ENCODE data around the gene WNK4.

The WNK4 gene

DNA sequence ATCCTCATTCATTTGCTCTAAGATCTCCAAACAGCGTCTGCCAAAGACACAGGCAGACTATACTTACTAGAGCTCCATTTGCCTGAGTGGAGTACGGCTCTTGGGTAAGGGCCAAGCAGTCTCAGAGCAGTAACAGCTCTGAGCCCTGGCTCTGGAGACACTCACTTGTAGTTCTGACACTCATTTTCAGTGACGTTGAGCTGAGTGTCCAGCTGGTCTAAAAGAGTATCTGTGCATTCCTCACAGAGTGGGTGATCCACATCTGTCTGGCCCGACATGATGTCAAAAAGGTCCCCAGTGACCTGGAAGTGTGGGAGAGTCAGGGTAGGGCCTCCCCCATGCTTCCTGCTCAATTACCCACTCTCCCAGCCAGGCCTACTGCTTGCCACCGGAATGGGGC is 38.0 kb downstream of the WNK4 start:
- Histone ChIP-seq H3K27me3 (ENCODE audit: insufficient read depth, low read depth) (no peaks in the 10 kb centered on the region), H3K4me1 (ENCODE audit: low read depth, poor library complexity, severe bottlenecking) (peaks cover 30% of the 10 kb centered on the region), H3K36me3 (ENCODE audit: insufficient read depth) (peaks cover 8% of the 10 kb centered on the region; the same call in 1 of the 2 replicates), H3K4me2 (no peak overlapping the region), H3K9ac (no peak overlapping the region), H3K79me2 (ENCODE audit: insufficient read depth, low read depth) (peaks cover 21% of the 10 kb centered on the region), H3K4me3 (IDR thresholded peaks at IDR 0.05; ENCODE audit: insufficient read depth, low read depth, low read length) (no peak overlapping the region), H3K27ac (no peak overlapping the region), H2AFZ (ENCODE audit: low read depth) (no peak overlapping the region), H4K20me1 (ENCODE audit: insufficient read depth) (no peaks in the 10 kb centered on the region)
- TF ChIP-seq, protein P1, sequence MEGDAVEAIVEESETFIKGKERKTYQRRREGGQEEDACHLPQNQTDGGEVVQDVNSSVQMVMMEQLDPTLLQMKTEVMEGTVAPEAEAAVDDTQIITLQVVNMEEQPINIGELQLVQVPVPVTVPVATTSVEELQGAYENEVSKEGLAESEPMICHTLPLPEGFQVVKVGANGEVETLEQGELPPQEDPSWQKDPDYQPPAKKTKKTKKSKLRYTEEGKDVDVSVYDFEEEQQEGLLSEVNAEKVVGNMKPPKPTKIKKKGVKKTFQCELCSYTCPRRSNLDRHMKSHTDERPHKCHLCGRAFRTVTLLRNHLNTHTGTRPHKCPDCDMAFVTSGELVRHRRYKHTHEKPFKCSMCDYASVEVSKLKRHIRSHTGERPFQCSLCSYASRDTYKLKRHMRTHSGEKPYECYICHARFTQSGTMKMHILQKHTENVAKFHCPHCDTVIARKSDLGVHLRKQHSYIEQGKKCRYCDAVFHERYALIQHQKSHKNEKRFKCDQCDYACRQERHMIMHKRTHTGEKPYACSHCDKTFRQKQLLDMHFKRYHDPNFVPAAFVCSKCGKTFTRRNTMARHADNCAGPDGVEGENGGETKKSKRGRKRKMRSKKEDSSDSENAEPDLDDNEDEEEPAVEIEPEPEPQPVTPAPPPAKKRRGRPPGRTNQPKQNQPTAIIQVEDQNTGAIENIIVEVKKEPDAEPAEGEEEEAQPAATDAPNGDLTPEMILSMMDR (conservative IDR thresholded peaks at IDR 0.05; ENCODE audit: low read depth, low read length) = no peak

DNA sequence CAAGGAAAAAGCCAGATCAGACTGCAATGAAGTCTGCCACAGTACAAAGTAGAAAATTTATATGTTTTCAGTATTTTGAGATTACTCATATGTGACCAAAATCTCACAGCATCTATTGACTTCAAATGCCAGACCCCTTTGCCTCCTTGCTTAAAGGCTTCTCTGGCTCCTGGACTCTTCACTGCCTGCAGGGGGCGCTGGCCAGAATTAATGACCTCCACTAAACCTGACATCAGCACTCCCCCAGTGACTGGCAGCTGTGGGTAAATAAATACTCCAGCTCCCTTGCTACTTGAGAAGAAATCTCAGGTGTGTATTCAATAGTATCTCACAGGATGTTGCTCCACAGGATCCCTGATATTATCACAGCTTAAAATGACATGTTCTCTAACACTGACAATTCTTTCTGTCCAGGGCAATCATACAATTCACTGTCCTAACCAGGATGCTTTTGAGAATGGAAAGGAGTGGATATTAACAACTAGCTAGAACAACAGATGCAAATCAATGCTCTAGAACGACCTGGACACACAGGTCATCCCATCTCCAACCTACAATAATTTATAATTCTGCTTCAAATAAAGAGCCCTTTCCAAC is 39.6 kb downstream of the WNK4 start:
- H2AFZ ChIP-seq (ENCODE audit: low read depth) = no peak overlapping the region
- H3K4me1 ChIP-seq (ENCODE audit: low read depth, poor library complexity, severe bottlenecking) = peaks cover 37% of the 10 kb centered on the region
- no peak overlapping the region for H3K27ac ChIP-seq
- peaks cover 8% of the 10 kb centered on the region; the same call in 1 of the 2 replicates for H3K36me3 ChIP-seq (ENCODE audit: insufficient read depth)
- no peaks in the 10 kb centered on the region for H4K20me1 ChIP-seq (ENCODE audit: insufficient read depth)
- H3K4me3 ChIP-seq (IDR thresholded peaks at IDR 0.05; ENCODE audit: insufficient read depth, low read depth, low read length) = no peak overlapping the region
- H3K4me2 ChIP-seq = no peak overlapping the region
- no peak overlapping the region for H3K9ac ChIP-seq
- H3K27me3 ChIP-seq (ENCODE audit: insufficient read depth, low read depth) = no peaks in the 10 kb centered on the region
- TF ChIP-seq, protein P1 (conservative IDR thresholded peaks at IDR 0.05; ENCODE audit: low read depth, low read length) = peak; percentile 97
- peaks cover 26% of the 10 kb centered on the region for H3K79me2 ChIP-seq (ENCODE audit: insufficient read depth, low read depth)

DNA sequence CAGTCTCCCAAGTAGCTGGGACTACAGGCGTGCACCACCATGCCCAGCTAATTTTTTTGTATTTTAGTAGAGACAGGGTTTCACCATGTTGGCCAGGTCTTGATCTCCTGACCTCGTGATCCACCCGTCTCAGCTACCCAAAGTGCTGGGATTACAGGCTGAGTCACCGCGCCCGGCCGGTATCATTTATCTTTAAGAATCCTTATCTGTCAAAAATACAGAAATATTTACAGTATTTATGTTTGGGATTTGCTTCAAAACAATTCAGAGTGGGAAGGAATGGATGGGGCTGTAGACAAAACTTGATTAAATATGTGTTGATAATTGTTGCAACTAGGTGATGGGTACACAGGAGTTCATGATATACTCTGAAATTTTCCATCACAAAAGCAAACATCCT is 40.8 kb downstream of the WNK4 start:
- TF ChIP-seq, protein P1 (conservative IDR thresholded peaks at IDR 0.05; ENCODE audit: low read depth, low read length) = no peak
- Histone ChIP-seq H3K4me1 (ENCODE audit: low read depth, poor library complexity, severe bottlenecking) (peaks cover 37% of the 10 kb centered on the region), H3K36me3 (ENCODE audit: insufficient read depth) (peaks cover 8% of the 10 kb centered on the region; the same call in 1 of the 2 replicates), H2AFZ (ENCODE audit: low read depth) (no peak overlapping the region), H4K20me1 (ENCODE audit: insufficient read depth) (no peaks in the 10 kb centered on the region), H3K27ac (no peak overlapping the region), H3K9ac (no peak overlapping the region), H3K27me3 (ENCODE audit: insufficient read depth, low read depth) (no peaks in the 10 kb centered on the region), H3K4me3 (IDR thresholded peaks at IDR 0.05; ENCODE audit: insufficient read depth, low read depth, low read length) (no peak overlapping the region), H3K79me2 (ENCODE audit: insufficient read depth, low read depth) (peaks cover 26% of the 10 kb centered on the region), H3K4me2 (no peak overlapping the region)

DNA sequence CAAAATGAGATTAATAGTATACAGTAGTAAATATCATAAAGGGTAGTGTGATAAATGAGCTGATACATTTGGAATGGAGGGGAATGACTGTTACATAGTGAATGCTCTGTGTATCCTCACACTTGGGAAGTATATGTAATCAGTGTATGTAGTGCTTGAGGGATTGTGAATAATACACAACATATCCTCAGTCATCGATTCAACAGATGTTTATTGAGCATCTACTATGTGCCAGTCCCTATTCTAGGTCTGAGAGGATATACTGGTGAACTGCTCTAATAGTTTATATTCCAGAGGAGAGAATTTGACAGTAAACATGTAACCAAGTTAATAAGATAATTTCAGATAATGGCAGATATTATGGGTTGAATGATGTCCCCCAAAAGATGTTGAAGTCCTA is 47.1 kb downstream of the WNK4 start:
- no peaks in the 10 kb centered on the region for H4K20me1 ChIP-seq (ENCODE audit: insufficient read depth)
- no peak overlapping the region for H3K9ac ChIP-seq
- TF ChIP-seq, protein P1 (conservative IDR thresholded peaks at IDR 0.05; ENCODE audit: low read depth, low read length) = no peak
- H3K79me2 ChIP-seq (ENCODE audit: insufficient read depth, low read depth) = peaks cover 21% of the 10 kb centered on the region
- H3K36me3 ChIP-seq (ENCODE audit: insufficient read depth) = no peaks in the 10 kb centered on the region
- H2AFZ ChIP-seq (ENCODE audit: low read depth) = no peak overlapping the region
- H3K4me1 ChIP-seq (ENCODE audit: low read depth, poor library complexity, severe bottlenecking) = peaks cover 26% of the 10 kb centered on the region
- H3K4me2 ChIP-seq = no peak overlapping the region
- H3K27me3 ChIP-seq (ENCODE audit: insufficient read depth, low read depth) = no peaks in the 10 kb centered on the region
- no peak overlapping the region for H3K4me3 ChIP-seq (IDR thresholded peaks at IDR 0.05; ENCODE audit: insufficient read depth, low read depth, low read length)
- no peak overlapping the region for H3K27ac ChIP-seq
